Mesodermal cell (in vitro differentiated cells): ENCODE data around the gene TEDC1.

Experiments
- H3K27ac ChIP-seq: 2 replicates; pipeline ENCODE4 v1.7.0; 2013; ENCODE audit warnings: mild to moderate bottlenecking, low read depth, low read length, moderate library complexity; ENCODE audit not compliant: severe bottlenecking
- H3K36me3 ChIP-seq: 2 replicates; pipeline ENCODE4 v1.7.1; 2013; ENCODE audit warnings: mild to moderate bottlenecking, low read length, moderate library complexity; ENCODE audit not compliant: control insufficient read depth, insufficient read depth
- H3K4me1 ChIP-seq: one replicate; pipeline ENCODE4 v1.7.1; 2013; ENCODE audit warnings: mild to moderate bottlenecking, low read length; ENCODE audit not compliant: insufficient read depth, control insufficient read depth, poor library complexity, severe bottlenecking
- H3K4me3 ChIP-seq: 2 replicates; pipeline ENCODE4 v1.7.0; 2013; ENCODE audit warnings: low read length, control low read depth, mild to moderate bottlenecking; ENCODE audit not compliant: insufficient read depth, poor library complexity, severe bottlenecking; ENCODE audit errors: extremely low read depth
- H3K9me3 ChIP-seq: 2 replicates; pipeline ENCODE4 v1.7.1; 2013; ENCODE audit warnings: mild to moderate bottlenecking, low read length, moderate library complexity; ENCODE audit not compliant: control insufficient read depth
- WGBS, 2 experiments: methylation state at CpG; one replicate each; pipeline ENCODE4 v1.1.5; 2013; ENCODE audit warnings: missing lambda C conversion rate in 2 of 2; ENCODE audit not compliant: insufficient coverage in 2 of 2; 5-methylcytosine and 5-hydroxymethylcytosine counted together

TEDC1 gene

GRCh38 chr14:105487986-105488777, 2.9 kb upstream of the TEDC1 start:
- Histone ChIP-seq H3K4me3 (peak overlapping the region; percentile 36), H3K36me3 (peaks cover 8% of the 10 kb centered on the region), H3K4me1 (peaks cover 50% of the 10 kb centered on the region), H3K9me3 (no peaks in the 10 kb centered on the region), H3K27ac (no peak overlapping the region)
- 89 to 90% methylated on average over 14 to 19 of the region's 26 CpGs for WGBS, 2 experiments

DNA sequence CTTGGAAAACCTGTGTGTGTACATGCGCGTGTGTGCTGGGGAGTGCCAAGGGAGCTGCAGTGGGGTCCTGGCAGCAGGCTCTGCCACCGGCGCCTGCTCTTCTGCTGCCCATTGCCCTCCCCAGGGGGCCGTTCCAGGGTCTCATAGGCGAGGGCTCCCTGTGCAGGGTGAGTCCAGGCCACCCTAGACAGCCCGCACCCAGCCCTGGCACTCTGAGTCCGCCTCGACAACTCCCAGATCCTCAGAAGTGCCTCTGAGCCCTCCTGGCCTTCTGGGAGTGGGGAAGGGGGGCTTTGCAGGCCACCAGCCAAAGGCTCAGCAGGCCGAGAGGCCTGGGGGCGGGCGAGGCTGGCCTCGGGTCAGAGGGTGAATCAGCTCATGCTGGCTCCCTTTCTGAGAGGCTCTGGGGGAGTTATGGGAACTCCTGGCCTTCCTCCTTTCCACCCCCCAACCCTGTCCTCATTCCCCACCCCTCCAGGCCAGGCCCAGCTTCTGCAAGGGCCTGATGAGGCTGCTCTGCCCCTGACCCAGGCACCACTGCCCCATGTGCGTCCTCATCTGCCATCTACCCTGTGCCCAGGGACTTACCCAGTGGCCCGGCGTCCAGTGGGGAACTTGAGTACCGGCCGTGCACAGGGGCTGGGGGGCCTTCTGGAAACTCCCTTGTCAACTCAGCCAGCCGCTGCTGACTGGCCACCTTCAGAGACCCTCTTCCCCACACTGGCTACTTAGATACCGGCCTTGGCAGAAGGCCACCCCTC, 2.1 kb upstream of the TEDC1 start:
- no peaks in the 10 kb centered on the region for H3K9me3 ChIP-seq
- no peak overlapping the region for H3K27ac ChIP-seq
- WGBS, 2 experiments, result 87 to 88% methylated on average over 14 to 15 of the region's 20 CpGs
- peaks cover 9% of the 10 kb centered on the region for H3K36me3 ChIP-seq
- H3K4me3 ChIP-seq, result peak overlapping the region; percentile 56
- peaks cover 46% of the 10 kb centered on the region for H3K4me1 ChIP-seq

DNA sequence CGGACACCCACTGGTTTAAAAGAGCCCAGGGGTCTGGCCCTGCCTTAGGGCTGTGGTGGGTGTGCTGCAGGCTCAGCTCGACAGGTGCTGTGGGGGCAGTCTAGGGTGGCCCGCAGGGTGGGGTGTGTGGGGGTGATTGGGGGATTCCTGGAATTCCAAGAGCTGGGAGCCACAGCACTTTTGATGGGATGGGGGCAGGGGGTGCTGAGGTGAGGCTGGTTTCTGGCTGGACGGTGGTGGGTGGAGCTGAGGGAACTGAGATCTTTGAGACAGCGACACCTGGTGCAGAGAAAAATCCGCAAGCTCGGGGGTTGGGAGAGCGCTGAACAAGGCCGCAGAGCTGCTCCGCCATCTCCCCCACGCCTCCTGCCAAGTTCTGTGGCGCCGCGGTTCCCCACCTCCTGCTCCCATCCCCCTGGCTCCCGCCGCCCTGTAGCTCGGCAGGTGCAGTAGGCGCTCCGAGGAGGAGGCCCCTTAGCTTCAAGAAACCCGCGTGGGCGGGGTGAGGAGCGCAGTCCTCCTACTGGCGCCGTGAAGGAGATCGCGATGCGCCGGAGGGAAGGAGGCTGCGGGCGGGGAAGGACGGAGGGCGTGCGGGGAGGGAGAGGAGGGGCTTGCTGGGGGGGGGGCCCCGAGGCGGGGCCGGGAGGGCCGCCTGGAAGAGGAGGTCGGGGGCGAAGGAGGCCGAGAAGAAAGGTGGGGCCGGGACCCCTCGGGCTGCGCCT, 1.3 kb upstream of the TEDC1 start:
- peak overlapping the region; percentile 56 for H3K4me3 ChIP-seq
- H3K36me3 ChIP-seq, result peaks cover 14% of the 10 kb centered on the region
- peaks cover 40% of the 10 kb centered on the region for H3K4me1 ChIP-seq
- peak overlapping the region; percentile 85 for H3K27ac ChIP-seq
- H3K9me3 ChIP-seq, result no peaks in the 10 kb centered on the region
- 1 to 4% methylated on average over 19 to 24 of the region's 44 CpGs for WGBS, 2 experiments

GRCh38 chr14:105490267-105490571, 827 bp upstream of the TEDC1 start:
- WGBS, 2 experiments, result 1% methylated on average over 25 to 32 of the region's 33 CpGs
- H3K36me3 ChIP-seq, result peaks cover 14% of the 10 kb centered on the region
- no peaks in the 10 kb centered on the region for H3K9me3 ChIP-seq
- peak overlapping the region; percentile 56 for H3K4me3 ChIP-seq
- peak overlapping the region; percentile 85 for H3K27ac ChIP-seq
- H3K4me1 ChIP-seq, result peaks cover 34% of the 10 kb centered on the region

GRCh38 chr14:105491366-105491973, 424 bp downstream of the TEDC1 start:
- peak overlapping the region; percentile 84 for H3K27ac ChIP-seq
- peaks cover 24% of the 10 kb centered on the region for H3K4me1 ChIP-seq
- peaks cover 14% of the 10 kb centered on the region for H3K36me3 ChIP-seq
- H3K9me3 ChIP-seq, result no peaks in the 10 kb centered on the region
- WGBS, 2 experiments, result 0 to 3% methylated on average over 48 to 50 of the region's 53 CpGs
- H3K4me3 ChIP-seq, result peak overlapping the region; percentile 72

DNA sequence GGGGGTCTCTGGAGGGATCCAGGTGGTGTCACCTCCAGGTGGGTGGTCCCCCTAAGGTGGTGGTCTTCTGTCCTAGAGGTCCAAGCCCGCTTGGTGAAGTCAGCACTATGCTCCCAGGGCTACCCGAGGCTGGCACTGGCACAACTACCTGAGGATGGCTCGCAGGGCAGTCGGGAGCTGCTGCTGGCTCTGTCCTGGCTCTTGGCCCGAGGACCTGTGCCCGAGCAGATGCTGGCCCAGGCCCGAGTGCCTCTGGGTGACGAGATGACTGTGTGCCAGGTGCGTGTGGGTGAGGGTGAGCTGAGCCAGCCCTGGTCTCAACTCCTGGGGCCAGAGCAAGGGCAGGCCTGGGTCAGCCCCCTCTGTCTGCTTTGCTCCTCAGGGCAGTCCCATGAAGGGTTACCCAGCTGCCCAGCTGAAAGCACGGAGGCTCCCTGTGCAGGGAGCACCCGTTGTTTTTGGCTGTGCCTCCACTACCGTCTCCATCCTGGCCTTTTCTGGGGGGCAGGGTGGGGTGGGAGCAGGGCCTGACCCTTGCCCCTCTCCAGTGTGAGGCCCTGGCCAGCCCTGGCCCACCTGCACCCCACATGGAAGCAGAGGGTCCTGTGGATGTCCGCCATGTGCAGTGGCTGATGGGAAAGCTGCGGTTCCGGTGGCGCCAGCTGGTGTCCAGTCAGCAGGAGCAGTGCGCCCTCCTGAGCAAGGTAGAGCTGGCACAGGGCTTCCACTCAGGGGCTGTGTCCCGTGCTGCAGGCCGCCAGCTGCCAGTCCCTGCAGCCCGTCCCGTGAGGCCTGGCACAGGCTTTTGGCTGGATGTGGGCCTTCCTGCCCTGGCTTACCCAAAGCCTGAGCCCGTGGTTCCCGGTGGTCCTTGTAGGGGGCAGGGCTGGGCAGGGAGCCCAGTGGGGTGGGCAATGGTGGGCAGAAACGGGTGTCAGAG, 1.3 kb downstream of the TEDC1 start:
- 97 to 98% methylated on average over 22 to 24 of the region's 24 CpGs for WGBS, 2 experiments
- peak overlapping the region; percentile 16 for H3K27ac ChIP-seq
- H3K4me3 ChIP-seq, result peak overlapping the region; percentile 72
- H3K9me3 ChIP-seq, result no peaks in the 10 kb centered on the region
- peaks cover 14% of the 10 kb centered on the region for H3K36me3 ChIP-seq
- peaks cover 19% of the 10 kb centered on the region for H3K4me1 ChIP-seq

- Histone ChIP-seq H3K9me3 (no peaks in the 10 kb centered on the region), H3K36me3 (peaks cover 19% of the 10 kb centered on the region), H3K4me1 (peaks cover 14% of the 10 kb centered on the region), H3K27ac (no peak overlapping the region), H3K4me3 (no peak overlapping the region)
- 87 to 93% methylated on average over 12 to 19 of the region's 20 CpGs for WGBS, 2 experiments
Observed at GRCh38 chr14:105492971-105493871, 2.2 kb downstream of the TEDC1 start.

- H3K36me3 ChIP-seq, result peaks cover 22% of the 10 kb centered on the region
Observed at GRCh38 chr14:105493921-105494605, 3.0 kb downstream of the TEDC1 start.

GRCh38 chr14:105494606-105494929, 3.5 kb downstream of the TEDC1 start:
- H3K4me1 ChIP-seq, result peaks cover 4% of the 10 kb centered on the region
- 94 to 97% methylated on average over 6 of the region's 6 CpGs for WGBS, 2 experiments
- H3K27ac ChIP-seq, result no peak overlapping the region
- H3K36me3 ChIP-seq, result peaks cover 22% of the 10 kb centered on the region
- H3K4me3 ChIP-seq, result no peak overlapping the region
- H3K9me3 ChIP-seq, result no peaks in the 10 kb centered on the region

More at GRCh38 chr14:105493921-105494605, 3.0 kb downstream of the TEDC1 start:
- WGBS, 2 experiments, result 97 to 98% methylated on average over 5 to 12 of the region's 16 CpGs
- H3K9me3 ChIP-seq, result no peaks in the 10 kb centered on the region
- peaks cover 9% of the 10 kb centered on the region for H3K4me1 ChIP-seq
- no peak overlapping the region for H3K4me3 ChIP-seq
- H3K27ac ChIP-seq, result no peak overlapping the region
